Activated naive CD4-positive, alpha-beta T cell treated with anti-CD3 and anti-CD28 coated beads, Interleukin-2, amount 50 U/mL, for 72 hours (primary cell): ENCODE data around the gene CDK9. TPM values are rescaled to one million over a fixed set of nuclear protein-coding genes. Genes with fewer than 3 reads are reported as not detected.
"Not testable (repeated sequence)": the region's sequence is repeated elsewhere in the genome, so short reads cannot be mapped to it uniquely, and the experiment has no call there.

Experiments used
- ATAC-seq, 2 donors: fragments of 150-1000 bp; cut with Tn5 transposase; 2 replicates each; pipeline ENCODE4 v1.10.0; 2021; ENCODE audit warnings: mild to moderate bottlenecking in 2 of 2, moderate library complexity in 2 of 2
- DNase-seq, 2 donors: peaks; one replicate each; pipeline ENCODE4 v3.0.0; 2021 to 2022; ENCODE audit warnings: low spot score in 2 of 2
- H3K27ac Mint-ChIP-seq, 2 donors: one replicate each; pipeline ENCODE4 v1.8.0; 2022; ENCODE audit warnings: mild to moderate bottlenecking in 2 of 2, mixed read lengths in 2 of 2
- H3K36me3 Mint-ChIP-seq, 2 donors: one replicate each; pipeline ENCODE4 v1.8.0; 2022; ENCODE audit warnings: mixed read lengths in 2 of 2
- H3K9me3 Mint-ChIP-seq, 2 donors: one replicate each; pipeline ENCODE4 v1.8.0; 2022; ENCODE audit warnings: mixed read lengths in 2 of 2
- total RNA-seq, 2 donors: library from RNA; stranded (reverse); gene quantifications; one replicate each; pipeline ENCODE4 v1.2.3, GENCODE V29; 2022

Gene CDK9
- total RNA-seq, 2 donors from 2014 or later: 74.8 to 89.3 TPM

GRCh38 chr9:127755061-127756060 lies 30.5 kb upstream of the CDK9 start:
- ATAC-seq: no peak
- no peaks in the 10 kb centered on the region for H3K9me3 Mint-ChIP-seq
- DNase-seq: no peak
- H3K36me3 Mint-ChIP-seq: peaks cover 0 to 4% of the 10 kb centered on the region in 2 donors
- H3K27ac Mint-ChIP-seq: no peak overlapping the region

- Mint-ChIP-seq H3K27ac (no peak overlapping the region), H3K9me3 (no peaks in the 10 kb centered on the region), H3K36me3 (no peaks in the 10 kb centered on the region)
- DNase-seq (no peak), ATAC-seq (no peak)
Measured at GRCh38 chr9:127756233-127756632, 29.6 kb upstream of the CDK9 start.

GRCh38 chr9:127756776-127757175 lies 29.1 kb upstream of the CDK9 start:
- not testable (repeated sequence) for ATAC-seq, H3K27ac Mint-ChIP-seq, DNase-seq, H3K36me3 Mint-ChIP-seq, H3K9me3 Mint-ChIP-seq

- H3K36me3 Mint-ChIP-seq: no peaks in the 10 kb centered on the region
- DNase-seq: no peak
- H3K27ac Mint-ChIP-seq: peak overlapping the region in 1 of 2 donors; percentile 62
- no peaks in the 10 kb centered on the region for H3K9me3 Mint-ChIP-seq
- no peak for ATAC-seq
Measured at GRCh38 chr9:127758843-127759242, 27.0 kb upstream of the CDK9 start.

- peaks cover 0 to 10% of the 10 kb centered on the region in 2 donors for H3K36me3 Mint-ChIP-seq
- peak overlapping the region; percentile 74 to 78 for H3K27ac Mint-ChIP-seq
- ATAC-seq (no peak), DNase-seq (no peak)
- no peaks in the 10 kb centered on the region for H3K9me3 Mint-ChIP-seq
Measured at GRCh38 chr9:127761061-127761460, 24.8 kb upstream of the CDK9 start.

GRCh38 chr9:127761491-127761956 lies 24.3 kb upstream of the CDK9 start:
- peaks cover 0 to 15% of the 10 kb centered on the region in 2 donors for H3K36me3 Mint-ChIP-seq
- no peak for ATAC-seq
- no peak for DNase-seq
- H3K27ac Mint-ChIP-seq: peak overlapping the region in 1 of 2 donors; percentile 78
- H3K9me3 Mint-ChIP-seq: no peaks in the 10 kb centered on the region

- H3K36me3 Mint-ChIP-seq: peaks cover 0 to 22% of the 10 kb centered on the region in 2 donors
- ATAC-seq (no peak), DNase-seq (no peak)
- H3K27ac Mint-ChIP-seq: peak overlapping the region; percentile 78 to 88
- H3K9me3 Mint-ChIP-seq: no peaks in the 10 kb centered on the region
Measured at GRCh38 chr9:127762111-127762676, 23.6 kb upstream of the CDK9 start.

GRCh38 chr9:127763918-127764384 lies 21.9 kb upstream of the CDK9 start:
- ATAC-seq (peak; percentile 56 to 58), DNase-seq (no peak)
- Mint-ChIP-seq H3K9me3 (no peaks in the 10 kb centered on the region), H3K27ac (peak overlapping the region; percentile 78 to 79), H3K36me3 (peaks cover 0 to 33% of the 10 kb centered on the region in 2 donors)

GRCh38 chr9:127765418-127765817 lies 20.4 kb upstream of the CDK9 start:
- H3K9me3 Mint-ChIP-seq: no peaks in the 10 kb centered on the region
- DNase-seq: no peak
- peaks cover 0 to 37% of the 10 kb centered on the region in 2 donors for H3K36me3 Mint-ChIP-seq
- H3K27ac Mint-ChIP-seq: peak overlapping the region in 1 of 2 donors; percentile 78
- ATAC-seq: no peak

GRCh38 chr9:127767410-127767809 lies 18.4 kb upstream of the CDK9 start:
- Mint-ChIP-seq H3K36me3 (peaks cover 0 to 37% of the 10 kb centered on the region in 2 donors), H3K27ac (peak overlapping the region; percentile 75 to 90), H3K9me3 (no peaks in the 10 kb centered on the region)
- no peak for DNase-seq
- no peak for ATAC-seq

GRCh38 chr9:127767909-127768331 lies 17.9 kb upstream of the CDK9 start:
- no peaks in the 10 kb centered on the region for H3K9me3 Mint-ChIP-seq
- peak overlapping the region; percentile 75 to 90 for H3K27ac Mint-ChIP-seq
- DNase-seq (no peak), ATAC-seq (no peak)
- peaks cover 0 to 37% of the 10 kb centered on the region in 2 donors for H3K36me3 Mint-ChIP-seq

GRCh38 chr9:127768698-127769097 lies 17.1 kb upstream of the CDK9 start:
- peaks cover 0 to 38% of the 10 kb centered on the region in 2 donors for H3K36me3 Mint-ChIP-seq
- DNase-seq: no peak
- ATAC-seq: no peak
- H3K27ac Mint-ChIP-seq: peak overlapping the region; percentile 75 to 80
- H3K9me3 Mint-ChIP-seq: no peaks in the 10 kb centered on the region

- no peaks in the 10 kb centered on the region for H3K9me3 Mint-ChIP-seq
- H3K27ac Mint-ChIP-seq: peak overlapping the region; percentile 75 to 80
- DNase-seq (no peak), ATAC-seq (no peak)
- peaks cover 3 to 42% of the 10 kb centered on the region in 2 donors for H3K36me3 Mint-ChIP-seq
Measured at GRCh38 chr9:127769101-127769500, 16.7 kb upstream of the CDK9 start.

GRCh38 chr9:127769929-127770582 lies 15.8 kb upstream of the CDK9 start:
- no peaks in the 10 kb centered on the region for H3K9me3 Mint-ChIP-seq
- H3K27ac Mint-ChIP-seq: peak overlapping the region; percentile 76 to 92
- ATAC-seq (no peak), DNase-seq (no peak)
- peaks cover 5 to 47% of the 10 kb centered on the region in 2 donors for H3K36me3 Mint-ChIP-seq

- no peak for ATAC-seq
- H3K9me3 Mint-ChIP-seq: no peaks in the 10 kb centered on the region
- H3K27ac Mint-ChIP-seq: peak overlapping the region; percentile 76 to 92
- peaks cover 5 to 42% of the 10 kb centered on the region in 2 donors for H3K36me3 Mint-ChIP-seq
- no peak for DNase-seq
Measured at GRCh38 chr9:127770583-127770904, 15.3 kb upstream of the CDK9 start.

GRCh38 chr9:127770905-127771569 lies 14.8 kb upstream of the CDK9 start:
- Mint-ChIP-seq H3K36me3 (peaks cover 5 to 37% of the 10 kb centered on the region in 2 donors), H3K27ac (peak overlapping the region; percentile 76 to 92), H3K9me3 (no peaks in the 10 kb centered on the region)
- ATAC-seq (peak; percentile 89 to 97), DNase-seq (peak; percentile 97 to 98)
